ENCODE measurements around the gene MT1HL1.

DNA sequence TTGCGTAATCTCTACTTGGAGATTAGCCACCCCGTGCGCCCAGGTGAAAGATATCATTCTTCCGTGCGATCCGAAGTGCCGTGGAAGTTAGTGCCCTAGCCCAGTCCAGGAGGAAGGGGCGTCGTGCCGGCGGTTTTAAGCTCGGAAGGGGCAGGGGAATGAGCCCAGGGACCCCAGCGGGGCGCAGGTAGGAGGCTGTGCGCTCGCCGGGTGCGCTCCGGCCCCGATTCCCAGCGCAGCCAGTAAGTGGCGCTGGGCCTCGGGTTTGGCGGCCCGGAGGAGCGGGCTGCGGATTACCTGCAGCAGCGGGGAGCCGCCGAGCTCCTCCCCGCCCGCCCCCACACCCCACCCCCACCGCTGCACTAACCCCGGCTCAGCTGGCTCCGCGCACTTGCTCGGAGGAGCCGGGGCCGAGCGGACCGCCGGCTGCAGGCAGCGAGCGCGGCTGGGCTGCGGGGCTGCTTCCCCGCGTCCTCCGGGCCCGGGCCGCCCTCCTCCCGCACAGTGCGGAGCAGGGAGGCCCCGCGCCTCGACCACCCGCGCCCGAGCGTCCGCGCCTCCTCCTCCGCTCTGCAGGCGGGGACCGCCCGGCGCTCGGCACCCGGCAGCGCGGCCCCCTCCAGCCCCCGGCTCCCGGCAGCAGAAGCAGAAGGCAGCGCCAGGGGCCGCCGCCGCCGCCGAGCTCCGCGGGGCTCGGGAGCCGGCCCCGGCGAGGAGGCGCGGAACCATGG lies 37.7 kb upstream of the MT1HL1 start, which contains the start of gene RYR2:
- TF ChIP-seq, protein P1, sequence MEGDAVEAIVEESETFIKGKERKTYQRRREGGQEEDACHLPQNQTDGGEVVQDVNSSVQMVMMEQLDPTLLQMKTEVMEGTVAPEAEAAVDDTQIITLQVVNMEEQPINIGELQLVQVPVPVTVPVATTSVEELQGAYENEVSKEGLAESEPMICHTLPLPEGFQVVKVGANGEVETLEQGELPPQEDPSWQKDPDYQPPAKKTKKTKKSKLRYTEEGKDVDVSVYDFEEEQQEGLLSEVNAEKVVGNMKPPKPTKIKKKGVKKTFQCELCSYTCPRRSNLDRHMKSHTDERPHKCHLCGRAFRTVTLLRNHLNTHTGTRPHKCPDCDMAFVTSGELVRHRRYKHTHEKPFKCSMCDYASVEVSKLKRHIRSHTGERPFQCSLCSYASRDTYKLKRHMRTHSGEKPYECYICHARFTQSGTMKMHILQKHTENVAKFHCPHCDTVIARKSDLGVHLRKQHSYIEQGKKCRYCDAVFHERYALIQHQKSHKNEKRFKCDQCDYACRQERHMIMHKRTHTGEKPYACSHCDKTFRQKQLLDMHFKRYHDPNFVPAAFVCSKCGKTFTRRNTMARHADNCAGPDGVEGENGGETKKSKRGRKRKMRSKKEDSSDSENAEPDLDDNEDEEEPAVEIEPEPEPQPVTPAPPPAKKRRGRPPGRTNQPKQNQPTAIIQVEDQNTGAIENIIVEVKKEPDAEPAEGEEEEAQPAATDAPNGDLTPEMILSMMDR (conservative IDR thresholded peaks at IDR 0.05; ENCODE audit: low read depth, low read length): no peak
- TF ChIP-seq MAFK (IDR thresholded peaks at IDR 0.05; ENCODE audit: low read depth, low read length) (no peak), ELK1 (IDR thresholded peaks at IDR 0.05; ENCODE audit: borderline replicate concordance, low read depth, low read length) (no peak), POLR2A (IDR thresholded peaks at IDR 0.05; ENCODE audit: low read depth, low read length) (no peak), MXI1 (IDR thresholded peaks at IDR 0.05; ENCODE audit: borderline replicate concordance, low read depth, low read length) (no peak), CHD1 (IDR thresholded peaks at IDR 0.05; ENCODE audit: low read depth, low read length) (no peak), SMC3 (IDR thresholded peaks at IDR 0.05; ENCODE audit: low read depth, low read length) (no peak), BHLHE40 (IDR thresholded peaks at IDR 0.05; ENCODE audit: low read depth, low read length) (no peak), NFE2L2 (IDR thresholded peaks at IDR 0.05; ENCODE audit: low read depth, low read length) (no peak), RAD21 (IDR thresholded peaks at IDR 0.05; ENCODE audit: low read length) (no peak), MAZ (IDR thresholded peaks at IDR 0.05; ENCODE audit: borderline replicate concordance, low read depth, low read length) (no peak), RFX5 (IDR thresholded peaks at IDR 0.05; ENCODE audit: low read depth, low read length) (no peak), FOS (IDR thresholded peaks at IDR 0.05; ENCODE audit: low read depth, low read length) (no peak)

Data from IMR-90 (cell line).